ENCODE data around the gene IGF2R.
"Not testable (repeated sequence)": the region's sequence is repeated elsewhere in the genome, so short reads cannot be mapped to it uniquely, and the experiment has no call there.

IGF2R gene

GRCh38 chr6:160124007-160124406 is 155.1 kb downstream of the IGF2R start:
- H3K27me3 ChIP-seq (ENCODE audit: control insufficient read depth, low read length), result no peaks in the 10 kb centered on the region
- TF ChIP-seq EZH2phosphoT487 (IDR thresholded peaks at IDR 0.05; ENCODE audit: borderline replicate concordance, low read length) (no peak), CTCF (IDR thresholded peaks at IDR 0.05; ENCODE audit: low read depth, low read length, poor library complexity, severe bottlenecking) (no peak)

GRCh38 chr6:160124605-160125004 is 155.7 kb downstream of the IGF2R start:
- no peak overlapping the region for H3K27ac ChIP-seq (ENCODE audit: low read depth, low read length)
- H3F3A ChIP-seq (ENCODE audit: control insufficient read depth, insufficient read depth), result no peaks in the 10 kb centered on the region
- H3K9me2 ChIP-seq (replicated peaks; ENCODE audit: control insufficient read depth, low read length), result no peaks in the 10 kb centered on the region
- no peaks in the 10 kb centered on the region for H3K79me2 ChIP-seq (ENCODE audit: control insufficient read depth, low read length)
- H4K20me1 ChIP-seq (ENCODE audit: control insufficient read depth, insufficient read depth, low read depth, low read length), result no peaks in the 10 kb centered on the region
- no peak overlapping the region for H3K4me2 ChIP-seq (ENCODE audit: low read length)
- no peaks in the 10 kb centered on the region for H3K36me3 ChIP-seq (ENCODE audit: control insufficient read depth, low read length)
- no peaks in the 10 kb centered on the region for H3K4me1 ChIP-seq (ENCODE audit: control insufficient read depth, low read length)
- no peaks in the 10 kb centered on the region for H3K27me3 ChIP-seq (ENCODE audit: control insufficient read depth, low read length)
- TF ChIP-seq CTCF (IDR thresholded peaks at IDR 0.05; ENCODE audit: low read depth, low read length, poor library complexity, severe bottlenecking) (no peak), EZH2phosphoT487 (IDR thresholded peaks at IDR 0.05; ENCODE audit: borderline replicate concordance, low read length) (no peak)
- H3K9me3 ChIP-seq (ENCODE audit: control insufficient read depth, insufficient read depth, low read length), result no peaks in the 10 kb centered on the region
- H3K4me3 ChIP-seq (ENCODE audit: low read length), result no peak overlapping the region

More at GRCh38 chr6:160124007-160124406, 155.1 kb downstream of the IGF2R start:
- no peaks in the 10 kb centered on the region for H3K4me1 ChIP-seq (ENCODE audit: control insufficient read depth, low read length)
- H3K4me2 ChIP-seq (ENCODE audit: low read length), result no peak overlapping the region
- H4K20me1 ChIP-seq (ENCODE audit: control insufficient read depth, insufficient read depth, low read depth, low read length), result no peaks in the 10 kb centered on the region
- no peak overlapping the region for H3K27ac ChIP-seq (ENCODE audit: low read depth, low read length)
- no peaks in the 10 kb centered on the region for H3K9me3 ChIP-seq (ENCODE audit: control insufficient read depth, insufficient read depth, low read length)
- H3K79me2 ChIP-seq (ENCODE audit: control insufficient read depth, low read length), result no peaks in the 10 kb centered on the region
- H3K36me3 ChIP-seq (ENCODE audit: control insufficient read depth, low read length), result no peaks in the 10 kb centered on the region
- no peak overlapping the region for H3K4me3 ChIP-seq (ENCODE audit: low read length)
- no peaks in the 10 kb centered on the region for H3F3A ChIP-seq (ENCODE audit: control insufficient read depth, insufficient read depth)
- no peaks in the 10 kb centered on the region for H3K9me2 ChIP-seq (replicated peaks; ENCODE audit: control insufficient read depth, low read length)

- H3F3A ChIP-seq (ENCODE audit: control insufficient read depth, insufficient read depth); H3K4me3 ChIP-seq (ENCODE audit: low read length); H3K9me3 ChIP-seq (ENCODE audit: control insufficient read depth, insufficient read depth, low read length); H3K79me2 ChIP-seq (ENCODE audit: control insufficient read depth, low read length); H3K4me2 ChIP-seq (ENCODE audit: low read length); H3K4me1 ChIP-seq (ENCODE audit: control insufficient read depth, low read length); H3K9me2 ChIP-seq (replicated peaks; ENCODE audit: control insufficient read depth, low read length); H3K27ac ChIP-seq (ENCODE audit: low read depth, low read length); H3K27me3 ChIP-seq (ENCODE audit: control insufficient read depth, low read length); H3K36me3 ChIP-seq (ENCODE audit: control insufficient read depth, low read length); H4K20me1 ChIP-seq (ENCODE audit: control insufficient read depth, insufficient read depth, low read depth, low read length): not testable (repeated sequence)
Measured at GRCh38 chr6:160125105-160125504, 156.2 kb downstream of the IGF2R start.

GRCh38 chr6:160127270-160128124 is 158.6 kb downstream of the IGF2R start:
- no peaks in the 10 kb centered on the region for H3K9me3 ChIP-seq (ENCODE audit: control insufficient read depth, insufficient read depth, low read length)
- no peaks in the 10 kb centered on the region for H3K27me3 ChIP-seq (ENCODE audit: control insufficient read depth, low read length)
- no peaks in the 10 kb centered on the region for H4K20me1 ChIP-seq (ENCODE audit: control insufficient read depth, insufficient read depth, low read depth, low read length)
- no peak for TF ChIP-seq CTCF (IDR thresholded peaks at IDR 0.05; ENCODE audit: low read depth, low read length, poor library complexity, severe bottlenecking)
- TF ChIP-seq EZH2phosphoT487 (IDR thresholded peaks at IDR 0.05; ENCODE audit: borderline replicate concordance, low read length), result no peak
- no peak overlapping the region for H3K4me2 ChIP-seq (ENCODE audit: low read length)
- no peaks in the 10 kb centered on the region for H3K79me2 ChIP-seq (ENCODE audit: control insufficient read depth, low read length)
- H3K36me3 ChIP-seq (ENCODE audit: control insufficient read depth, low read length), result no peaks in the 10 kb centered on the region
- H3F3A ChIP-seq (ENCODE audit: control insufficient read depth, insufficient read depth), result no peaks in the 10 kb centered on the region
- H3K4me1 ChIP-seq (ENCODE audit: control insufficient read depth, low read length), result no peaks in the 10 kb centered on the region
- H3K4me3 ChIP-seq (ENCODE audit: low read length), result no peak overlapping the region
- no peaks in the 10 kb centered on the region for H3K9me2 ChIP-seq (replicated peaks; ENCODE audit: control insufficient read depth, low read length)
- H3K27ac ChIP-seq (ENCODE audit: low read depth, low read length), result no peak overlapping the region
